Activated naive CD8-positive, alpha-beta T cell (primary cell): ENCODE data around the gene TAF5L.
A peak's percentile ranks its signal among the peaks of the same experiment; 100 is the strongest.

ENCODE experiments used
- H3K27ac Mint-ChIP-seq: one replicate; pipeline ENCODE4 v1.8.0; 2021; ENCODE audit warnings: mixed read lengths
- H3K27me3 Mint-ChIP-seq: one replicate; pipeline ENCODE4 v1.8.0; 2021; ENCODE audit warnings: mixed read lengths
- H3K36me3 Mint-ChIP-seq: one replicate; pipeline ENCODE4 v1.8.0; 2021; ENCODE audit warnings: mixed read lengths
- H3K4me1 Mint-ChIP-seq: one replicate; pipeline ENCODE4 v1.8.0; 2021; ENCODE audit warnings: low read depth, mixed read lengths
- H3K4me3 Mint-ChIP-seq: one replicate; pipeline ENCODE4 v1.8.0; 2021; ENCODE audit warnings: mild to moderate bottlenecking, mixed read lengths
- H3K9me3 Mint-ChIP-seq: one replicate; pipeline ENCODE4 v1.8.0; 2021; ENCODE audit warnings: low read depth, mixed read lengths

TAF5L gene

DNA sequence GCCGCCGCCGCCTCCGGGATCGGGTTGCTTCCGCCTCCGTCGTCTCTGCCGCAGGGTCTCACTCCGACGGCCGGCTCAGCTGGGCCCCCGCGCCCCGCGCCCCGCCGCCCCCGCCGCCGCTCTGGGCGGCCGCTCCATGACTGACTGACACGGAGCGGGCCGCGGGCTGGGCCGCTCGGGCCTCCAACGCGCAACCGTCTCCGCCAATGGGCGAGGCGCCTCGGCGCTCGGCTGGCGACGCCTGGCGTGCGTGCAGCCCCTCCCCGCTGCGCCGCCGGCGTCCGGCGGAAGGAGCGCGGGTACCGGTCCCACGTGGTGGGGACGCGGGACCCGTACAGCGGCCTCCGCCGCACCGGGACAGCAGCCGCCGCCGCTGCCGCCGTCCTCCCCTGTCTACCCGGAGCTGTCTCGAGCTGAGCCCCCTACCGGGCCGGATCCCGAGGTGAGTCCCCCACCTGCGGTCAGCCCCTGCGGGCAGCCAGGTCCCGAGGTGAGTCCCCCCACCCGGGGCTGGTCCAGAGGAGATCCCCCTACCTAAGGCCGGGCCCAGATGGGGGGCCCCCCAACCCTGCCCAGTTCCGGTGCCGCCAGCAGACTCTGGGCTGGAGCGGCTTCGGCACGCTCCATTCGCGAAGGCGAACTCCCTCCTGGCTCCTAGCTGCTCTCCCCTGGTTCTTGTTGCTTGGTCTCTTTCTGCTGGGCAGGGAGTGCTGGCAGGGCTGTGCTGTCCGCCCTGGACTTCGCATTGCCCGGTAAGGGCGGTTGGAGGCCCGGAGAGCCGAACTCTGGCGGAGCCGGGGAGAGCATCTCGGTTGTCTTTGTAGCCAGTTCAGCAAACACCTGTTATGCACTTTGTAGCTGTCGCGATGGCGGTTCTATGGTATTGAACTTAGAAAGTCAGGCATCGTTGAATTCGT lies at the start of gene TAF5L, which contains the start of gene URB2:
Gene TAF5L (minus strand): TSS at position 208 of the 917 bp plus-strand sequence. CDS start 11,640 bp downstream, outside the sequence.
Gene URB2 (plus strand): TSS at position 333 of the 917 bp plus-strand sequence. CDS start 1,387 bp downstream, outside the sequence.
- no peaks in the 10 kb centered on the region for H3K27me3 Mint-ChIP-seq
- H3K4me1 Mint-ChIP-seq, result peaks cover 61% of the 10 kb centered on the region
- peak within 1 kb of the TSS; percentile 99 for H3K4me3 Mint-ChIP-seq
- H3K36me3 Mint-ChIP-seq, result peaks cover 12% of the 10 kb centered on the region
- no peaks in the 10 kb centered on the region for H3K9me3 Mint-ChIP-seq
- peak within 1 kb of the TSS; percentile 98 for H3K27ac Mint-ChIP-seq

DNA sequence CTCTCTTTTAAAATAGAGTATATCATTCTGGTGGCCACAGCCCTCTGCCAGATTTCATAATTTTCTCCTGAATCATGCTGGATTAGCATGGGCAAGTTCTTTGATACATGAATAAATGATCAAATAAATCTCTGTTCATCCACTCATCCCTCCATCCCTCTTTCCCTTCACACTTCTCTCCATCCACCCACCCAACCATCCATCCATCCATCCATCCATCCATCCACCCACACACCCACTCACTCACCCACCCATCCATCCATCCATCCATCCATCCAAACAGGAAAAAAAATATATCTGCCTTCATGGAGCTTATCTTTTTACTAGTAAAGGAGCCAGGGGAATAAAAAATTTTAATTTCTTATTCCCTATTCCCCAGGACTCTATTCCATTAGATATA lies 49.5 kb upstream of the TAF5L start:
- Mint-ChIP-seq H3K27me3 (no peaks in the 10 kb centered on the region), H3K4me3 (no peak overlapping the region), H3K4me1 (peaks cover 18% of the 10 kb centered on the region), H3K9me3 (no peaks in the 10 kb centered on the region), H3K27ac (no peak overlapping the region), H3K36me3 (peaks cover 1% of the 10 kb centered on the region)

DNA sequence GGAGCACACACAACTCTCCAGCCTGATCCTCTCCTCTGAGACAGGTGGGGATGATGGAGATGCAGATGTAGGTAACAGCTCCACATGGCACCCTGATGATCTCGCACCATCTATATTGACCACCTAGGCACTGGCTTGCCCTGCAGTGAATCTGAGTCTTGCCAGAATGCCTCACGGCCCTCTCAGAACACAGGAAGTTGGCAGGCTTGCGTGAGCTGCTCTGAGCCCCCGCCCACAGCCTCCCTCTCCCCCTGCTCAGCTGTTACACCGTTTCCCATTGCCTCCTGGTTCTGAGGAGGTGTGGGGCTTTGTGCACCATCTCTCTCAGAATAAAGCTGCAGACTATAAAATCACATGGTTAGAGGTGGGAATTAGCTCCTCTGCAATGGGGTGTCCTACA lies 48.1 kb upstream of the TAF5L start:
- peaks cover 10% of the 10 kb centered on the region for H3K36me3 Mint-ChIP-seq
- H3K4me3 Mint-ChIP-seq, result no peak overlapping the region
- no peaks in the 10 kb centered on the region for H3K27me3 Mint-ChIP-seq
- H3K9me3 Mint-ChIP-seq, result no peaks in the 10 kb centered on the region
- H3K27ac Mint-ChIP-seq, result no peak overlapping the region
- H3K4me1 Mint-ChIP-seq, result peaks cover 18% of the 10 kb centered on the region

DNA sequence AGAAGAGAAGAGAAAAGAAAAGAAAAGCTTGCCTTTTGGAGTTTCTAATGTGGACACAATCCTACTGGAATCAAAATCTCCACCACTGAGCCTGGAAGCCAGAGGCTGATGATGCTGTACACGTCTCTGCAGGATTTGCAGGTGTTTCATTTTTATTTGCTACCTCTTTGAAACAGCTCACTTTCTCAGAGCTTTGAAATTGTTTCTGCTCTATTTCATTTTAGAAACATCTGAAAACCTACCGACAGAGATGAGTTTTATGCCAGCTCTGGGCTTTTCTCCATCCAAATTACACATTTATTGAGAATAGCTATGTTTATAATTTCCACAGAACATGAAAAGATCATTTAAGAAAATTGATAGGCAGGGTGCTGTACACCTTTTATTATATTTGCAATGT lies 46.3 kb upstream of the TAF5L start:
- Mint-ChIP-seq H3K27ac (no peak overlapping the region), H3K4me1 (peaks cover 18% of the 10 kb centered on the region), H3K4me3 (no peak overlapping the region), H3K9me3 (no peaks in the 10 kb centered on the region), H3K36me3 (peaks cover 16% of the 10 kb centered on the region), H3K27me3 (no peaks in the 10 kb centered on the region)

DNA sequence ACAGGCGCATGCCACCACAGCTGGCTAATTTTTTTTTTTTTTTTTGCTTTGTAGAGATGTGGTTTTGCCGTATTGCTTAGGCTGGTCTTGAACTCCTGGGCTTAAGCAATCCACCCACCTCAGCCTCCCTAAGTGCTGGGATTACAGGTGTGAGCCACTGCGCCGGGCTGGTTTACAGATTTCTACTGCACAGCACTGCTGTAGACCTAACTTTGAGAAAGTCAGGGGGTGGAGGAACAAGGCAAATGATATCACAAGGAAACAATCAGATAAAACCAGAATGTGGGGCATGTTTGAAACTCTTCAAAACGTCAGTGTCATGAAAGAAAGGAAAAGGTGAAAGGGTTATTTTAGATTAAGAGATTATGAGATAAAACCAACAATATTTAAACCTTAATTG lies 45.4 kb upstream of the TAF5L start:
- Mint-ChIP-seq H3K27me3 (no peaks in the 10 kb centered on the region), H3K4me1 (peaks cover 18% of the 10 kb centered on the region), H3K27ac (no peak overlapping the region), H3K9me3 (no peaks in the 10 kb centered on the region), H3K4me3 (no peak overlapping the region), H3K36me3 (peaks cover 17% of the 10 kb centered on the region)

DNA sequence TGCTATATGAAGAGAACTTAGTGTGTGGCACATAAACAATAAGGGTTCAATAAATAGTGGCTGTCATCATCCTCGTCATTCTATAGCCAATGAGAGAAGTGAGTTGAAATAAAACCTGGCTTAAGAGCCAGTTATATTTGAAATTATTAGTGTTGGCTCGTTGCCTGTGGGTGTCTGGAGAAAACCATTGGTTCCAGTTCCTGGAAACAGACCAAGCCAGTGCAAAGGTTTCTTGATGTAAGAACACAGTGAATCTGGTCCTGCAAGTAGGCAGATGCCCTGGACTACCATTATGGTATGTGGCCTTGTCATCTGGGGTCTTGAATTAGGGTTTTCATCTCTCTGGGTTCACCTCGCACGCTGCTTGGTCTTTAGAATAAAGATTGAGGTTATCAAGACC lies 43.4 kb upstream of the TAF5L start:
- peaks cover 17% of the 10 kb centered on the region for H3K36me3 Mint-ChIP-seq
- no peak overlapping the region for H3K27ac Mint-ChIP-seq
- H3K9me3 Mint-ChIP-seq, result no peaks in the 10 kb centered on the region
- H3K27me3 Mint-ChIP-seq, result no peaks in the 10 kb centered on the region
- no peak overlapping the region for H3K4me3 Mint-ChIP-seq
- H3K4me1 Mint-ChIP-seq, result peaks cover 16% of the 10 kb centered on the region

DNA sequence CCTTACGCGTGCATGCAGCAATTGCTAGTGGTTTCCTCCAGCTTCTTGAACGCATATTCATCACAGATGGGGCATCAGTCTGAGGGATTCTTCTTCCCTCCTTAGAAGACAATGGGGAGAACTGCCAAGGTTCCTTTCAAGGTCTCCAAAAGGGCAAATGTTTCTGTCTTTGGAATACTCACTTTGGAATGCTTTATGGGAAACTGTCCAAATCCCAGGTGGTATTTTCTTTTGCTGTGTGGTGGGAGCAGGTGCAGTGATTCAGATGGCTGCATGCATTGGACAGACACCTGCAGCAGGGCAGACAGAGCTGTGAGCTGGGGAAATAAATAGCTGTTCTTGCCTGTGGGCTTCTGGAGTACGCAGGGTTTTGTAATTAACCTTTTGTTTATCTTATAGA lies 40.7 kb upstream of the TAF5L start:
- no peak overlapping the region for H3K4me3 Mint-ChIP-seq
- no peaks in the 10 kb centered on the region for H3K27me3 Mint-ChIP-seq
- H3K36me3 Mint-ChIP-seq, result peaks cover 19% of the 10 kb centered on the region
- H3K4me1 Mint-ChIP-seq, result peaks cover 4% of the 10 kb centered on the region
- no peaks in the 10 kb centered on the region for H3K9me3 Mint-ChIP-seq
- H3K27ac Mint-ChIP-seq, result no peak overlapping the region

DNA sequence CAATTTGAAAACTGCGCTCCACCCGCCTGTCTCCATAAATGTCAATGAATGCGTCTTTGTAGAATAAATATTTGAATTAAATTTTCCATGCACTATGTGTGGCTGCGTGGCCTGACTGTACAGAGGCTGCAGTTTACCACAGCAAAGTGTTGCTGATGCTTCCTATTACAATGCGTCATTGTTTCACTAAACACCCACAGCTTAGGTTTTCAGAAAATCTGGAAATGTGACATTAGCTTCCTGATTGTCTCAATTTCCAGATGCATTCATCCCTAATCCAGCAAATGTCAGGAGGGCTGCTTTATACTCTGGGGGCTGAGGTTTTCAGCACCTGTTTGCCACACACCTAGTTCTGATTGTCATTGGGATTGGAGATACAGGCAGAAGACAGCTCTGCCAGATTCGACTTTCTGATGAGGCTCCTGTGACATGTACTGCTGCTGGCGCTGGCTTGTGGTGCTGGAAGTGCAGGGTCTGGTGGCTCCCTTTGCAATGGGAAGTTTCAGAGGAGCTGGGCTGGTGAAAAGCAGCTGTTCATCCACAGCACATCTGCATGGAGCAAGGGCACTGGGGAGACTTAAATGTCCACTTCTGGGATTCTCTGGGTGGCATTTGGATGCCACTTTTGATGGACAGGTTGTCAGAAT lies 40.1 kb upstream of the TAF5L start:
- Mint-ChIP-seq H3K9me3 (no peaks in the 10 kb centered on the region), H3K36me3 (peaks cover 19% of the 10 kb centered on the region), H3K4me3 (no peak overlapping the region), H3K27me3 (no peaks in the 10 kb centered on the region), H3K27ac (no peak overlapping the region), H3K4me1 (peaks cover 6% of the 10 kb centered on the region)

DNA sequence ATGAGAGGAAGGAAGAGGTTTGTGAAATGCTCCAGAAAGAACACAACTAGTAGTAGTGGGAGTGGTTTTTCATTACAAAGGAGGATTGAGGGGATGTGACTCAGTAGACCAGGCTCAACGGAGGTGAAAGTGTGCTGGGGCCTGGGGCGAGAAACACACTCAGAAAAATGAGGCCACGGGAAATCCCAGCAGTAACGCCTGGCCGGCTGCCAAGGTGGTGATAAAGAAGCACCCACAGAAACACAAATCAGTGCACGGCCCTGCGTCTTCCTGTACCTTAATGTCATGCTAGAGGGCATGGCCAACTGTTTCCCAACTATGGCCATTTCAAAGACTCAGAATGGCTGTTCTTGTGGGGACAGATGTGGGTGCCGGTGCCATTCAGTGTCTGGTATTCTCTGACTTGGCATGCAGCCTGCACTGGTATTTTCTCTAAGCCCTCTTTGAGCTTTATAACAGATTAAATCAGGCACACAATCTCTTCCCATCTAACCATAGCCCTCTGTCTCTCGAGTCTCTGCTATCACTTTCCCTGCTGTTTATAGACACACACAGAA lies 38.3 kb upstream of the TAF5L start:
- Mint-ChIP-seq H3K4me3 (no peak overlapping the region), H3K27ac (no peak overlapping the region), H3K36me3 (peaks cover 13% of the 10 kb centered on the region), H3K4me1 (peaks cover 6% of the 10 kb centered on the region), H3K27me3 (no peaks in the 10 kb centered on the region), H3K9me3 (no peaks in the 10 kb centered on the region)

DNA sequence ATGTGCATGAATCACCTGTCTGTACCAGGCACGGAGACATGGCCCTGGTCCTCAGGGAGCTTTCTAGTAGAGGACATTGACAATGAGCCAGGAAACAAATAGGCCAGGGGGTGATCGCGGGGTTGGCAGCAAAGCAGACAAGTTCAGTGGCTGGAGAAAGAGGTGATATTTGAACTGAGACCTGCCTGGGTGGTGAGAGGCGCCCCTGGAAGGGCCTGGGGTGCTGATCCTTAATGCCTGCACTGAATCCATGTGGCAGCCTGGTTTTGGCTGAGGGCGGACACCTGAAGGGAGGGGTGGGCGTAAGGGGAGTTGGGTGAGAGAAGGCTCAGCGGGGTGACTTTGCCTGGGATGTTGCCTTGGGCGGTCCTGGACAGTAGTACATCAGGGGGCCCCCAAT lies 36.0 kb upstream of the TAF5L start:
- H3K36me3 Mint-ChIP-seq, result peaks cover 5% of the 10 kb centered on the region
- H3K27ac Mint-ChIP-seq, result no peak overlapping the region
- H3K4me3 Mint-ChIP-seq, result no peak overlapping the region

DNA sequence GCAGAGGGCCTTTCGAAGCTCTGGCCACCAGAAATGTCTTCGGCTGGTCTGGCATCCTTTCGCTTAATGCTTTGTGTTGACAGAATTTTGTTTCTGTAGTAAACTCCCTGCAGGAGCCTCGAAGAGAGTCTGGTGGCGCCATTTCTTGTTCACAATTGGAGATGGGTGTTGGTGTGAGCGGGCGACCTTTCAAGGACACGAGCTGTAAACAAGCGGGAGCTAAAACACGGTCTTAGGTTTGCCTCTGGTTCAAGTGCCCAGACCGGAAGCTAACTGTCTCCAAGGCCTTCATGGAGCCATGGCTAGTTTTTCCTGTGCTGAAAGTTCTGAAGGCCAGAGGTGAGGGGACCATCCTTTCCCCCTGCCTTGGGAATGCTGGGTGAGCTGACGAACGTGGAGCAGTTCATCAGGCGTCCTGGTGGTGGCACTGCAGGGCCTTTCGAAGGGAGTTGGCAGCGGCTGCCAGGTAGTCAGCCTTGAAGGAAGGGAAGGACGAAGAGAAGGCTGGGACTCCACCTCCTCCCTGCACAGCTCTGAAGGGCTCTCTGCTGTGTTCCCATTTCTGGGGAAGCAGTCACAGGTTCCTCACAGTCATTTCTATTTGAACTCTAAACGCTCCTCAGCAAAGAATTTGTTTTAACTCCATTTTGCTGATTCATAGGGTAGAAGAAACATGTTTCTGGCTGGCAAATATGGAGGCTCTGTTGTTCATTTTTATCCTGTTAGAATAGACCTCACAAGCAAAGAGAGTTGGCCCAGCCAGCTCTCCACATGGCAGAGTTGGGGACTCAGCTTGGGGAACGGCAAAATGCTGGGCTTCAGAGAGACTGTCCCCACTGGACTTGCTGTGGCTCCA lies 35.3 kb upstream of the TAF5L start:
- Mint-ChIP-seq H3K4me3 (no peak overlapping the region), H3K4me1 (peaks cover 6% of the 10 kb centered on the region), H3K27me3 (no peaks in the 10 kb centered on the region), H3K27ac (peak overlapping the region; percentile 28), H3K9me3 (no peaks in the 10 kb centered on the region), H3K36me3 (peaks cover 5% of the 10 kb centered on the region)

More for the DNA sequence above, 36.0 kb upstream of the TAF5L start:
- H3K27me3 Mint-ChIP-seq, result no peaks in the 10 kb centered on the region
- H3K4me1 Mint-ChIP-seq, result peaks cover 6% of the 10 kb centered on the region
- H3K9me3 Mint-ChIP-seq, result no peaks in the 10 kb centered on the region

DNA sequence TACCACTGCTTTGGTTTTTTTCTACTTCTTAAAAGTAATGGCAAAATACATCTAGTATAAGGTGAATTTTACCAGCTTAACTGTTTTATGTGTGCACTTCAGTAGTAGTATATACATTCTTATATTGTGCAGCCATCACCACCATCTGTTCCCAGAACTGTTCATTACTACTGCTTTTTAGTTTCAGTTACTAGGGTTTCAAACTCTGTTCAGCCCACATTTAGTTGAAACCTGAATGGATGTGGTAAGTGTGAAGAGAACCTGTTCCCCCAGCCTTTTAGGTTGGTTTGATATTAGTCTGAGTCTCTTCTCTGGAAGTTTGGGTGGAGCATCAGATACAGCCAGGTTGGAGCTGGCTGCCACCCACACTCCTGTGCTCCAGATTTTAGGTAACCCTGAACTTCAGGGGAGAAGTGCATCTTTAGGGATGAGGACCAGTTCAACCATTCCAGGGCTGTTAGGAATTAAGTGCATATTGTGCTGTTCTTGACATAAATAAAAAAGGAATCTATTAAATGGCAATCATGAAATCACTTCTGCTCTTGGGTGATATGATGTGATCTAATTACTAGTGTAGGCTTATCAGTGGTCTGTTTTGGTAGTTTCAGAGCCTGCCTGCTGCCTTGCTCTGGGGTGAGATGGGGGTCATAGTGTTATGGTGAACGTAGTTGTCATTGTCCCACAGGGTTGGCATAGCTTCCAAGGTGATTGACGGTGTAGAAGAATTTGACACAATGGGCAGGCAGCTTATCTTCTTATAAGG lies 32.3 kb upstream of the TAF5L start:
- H3K4me1 Mint-ChIP-seq, result peaks cover 6% of the 10 kb centered on the region
- no peak overlapping the region for H3K27ac Mint-ChIP-seq
- no peaks in the 10 kb centered on the region for H3K27me3 Mint-ChIP-seq
- H3K9me3 Mint-ChIP-seq, result no peaks in the 10 kb centered on the region
- no peak overlapping the region for H3K4me3 Mint-ChIP-seq
- H3K36me3 Mint-ChIP-seq, result peaks cover 5% of the 10 kb centered on the region

DNA sequence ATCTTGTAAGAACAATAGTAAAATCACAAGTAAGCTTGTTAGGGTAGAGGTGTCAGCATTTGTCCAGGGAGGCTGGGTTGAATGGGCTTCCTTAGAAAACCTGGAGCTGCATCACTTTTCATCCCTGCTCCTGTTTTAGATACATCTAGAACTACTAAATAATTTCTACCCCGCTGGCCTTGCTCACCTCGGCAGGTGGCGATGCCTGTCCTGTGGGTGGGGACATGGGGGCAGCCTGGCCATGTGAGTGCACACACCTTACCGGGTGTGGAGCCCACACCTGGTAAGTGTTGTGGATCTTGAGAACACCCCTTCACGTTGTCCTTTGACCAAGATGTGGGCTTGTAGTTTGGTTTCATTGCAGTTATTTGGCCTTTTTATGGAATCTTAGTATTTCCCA lies 29.9 kb upstream of the TAF5L start:
- H3K36me3 Mint-ChIP-seq, result peaks cover 4% of the 10 kb centered on the region
- no peaks in the 10 kb centered on the region for H3K27me3 Mint-ChIP-seq
- H3K27ac Mint-ChIP-seq, result peak overlapping the region; percentile 34
- H3K4me3 Mint-ChIP-seq, result no peak overlapping the region
- no peaks in the 10 kb centered on the region for H3K9me3 Mint-ChIP-seq
- no peaks in the 10 kb centered on the region for H3K4me1 Mint-ChIP-seq

DNA sequence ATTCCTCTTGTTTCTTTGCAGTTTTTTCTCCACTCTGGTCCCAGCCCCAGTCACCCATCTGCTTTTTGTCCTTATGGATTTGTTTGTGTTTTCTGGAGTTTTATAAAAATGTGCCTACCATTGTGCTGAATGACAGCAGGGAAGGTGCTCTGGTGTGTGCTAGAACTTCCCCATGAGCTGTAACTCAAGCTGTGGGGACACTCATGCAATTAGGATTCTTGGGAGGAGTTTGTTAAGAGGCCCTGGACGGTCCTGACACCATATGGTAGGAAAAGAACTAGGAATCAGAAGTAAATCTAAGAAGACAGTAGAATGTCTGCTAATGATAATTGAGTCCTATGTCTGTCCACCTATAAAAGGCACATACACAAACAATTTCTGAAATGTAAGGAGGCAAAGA lies 27.5 kb upstream of the TAF5L start:
- H3K27me3 Mint-ChIP-seq, result no peaks in the 10 kb centered on the region
- H3K27ac Mint-ChIP-seq, result no peak overlapping the region
- H3K9me3 Mint-ChIP-seq, result no peaks in the 10 kb centered on the region
- peaks cover 5% of the 10 kb centered on the region for H3K36me3 Mint-ChIP-seq
- no peaks in the 10 kb centered on the region for H3K4me1 Mint-ChIP-seq
- no peak overlapping the region for H3K4me3 Mint-ChIP-seq
